HUES6 (cell line): ENCODE data around the gene ADAP1.
A peak's percentile ranks its signal among the peaks of the same experiment; 100 is the strongest.

Source experiments
- H3K27ac ChIP-seq: 2 replicates; pipeline ENCODE4 v1.7.0; 2013; ENCODE audit warnings: low read depth, mild to moderate bottlenecking, low read length, inconsistent platforms
- H3K27me3 ChIP-seq: 2 replicates; pipeline ENCODE4 v1.6.1; 2013; ENCODE audit warnings: low read length; ENCODE audit not compliant: control insufficient read depth, insufficient read depth
- H3K36me3 ChIP-seq: 2 replicates; pipeline ENCODE4 v1.6.1; 2013; ENCODE audit warnings: low read length; ENCODE audit not compliant: control insufficient read depth, insufficient read depth
- H3K4me1 ChIP-seq: 2 replicates; pipeline ENCODE4 v1.6.1; 2013; ENCODE audit warnings: low read length; ENCODE audit not compliant: control insufficient read depth, insufficient read depth
- H3K4me3 ChIP-seq: 2 replicates; pipeline ENCODE4 v1.5.1; 2013; ENCODE audit warnings: low read depth, low read length
- H3K9ac ChIP-seq: one replicate; pipeline ENCODE4 v1.6.1; 2013; ENCODE audit warnings: mild to moderate bottlenecking, low read length
- H3K9me3 ChIP-seq: 2 replicates; pipeline ENCODE4 v1.6.1; 2013; ENCODE audit warnings: low read depth, low read length; ENCODE audit not compliant: control insufficient read depth, insufficient read depth

ADAP1 gene

GRCh38 chr7:938546-939185 is 15.8 kb downstream of the ADAP1 start:
- no peak overlapping the region for H3K4me3 ChIP-seq
- H3K36me3 ChIP-seq: no peaks in the 10 kb centered on the region
- H3K9me3 ChIP-seq: no peaks in the 10 kb centered on the region
- no peak overlapping the region for H3K9ac ChIP-seq
- H3K27ac ChIP-seq: no peak overlapping the region
- peaks cover 4% of the 10 kb centered on the region; the same call in 1 of the 2 replicates for H3K4me1 ChIP-seq
- peaks cover 18% of the 10 kb centered on the region; the same call in 1 of the 2 replicates for H3K27me3 ChIP-seq

GRCh38 chr7:937856-938484 is 16.5 kb downstream of the ADAP1 start:
- Histone ChIP-seq H3K4me3 (no peak overlapping the region), H3K9ac (no peak overlapping the region), H3K36me3 (no peaks in the 10 kb centered on the region), H3K9me3 (no peaks in the 10 kb centered on the region), H3K27ac (no peak overlapping the region), H3K4me1 (peaks cover 4% of the 10 kb centered on the region; the same call in 1 of the 2 replicates), H3K27me3 (peaks cover 16% of the 10 kb centered on the region; the same call in 1 of the 2 replicates)

GRCh38 chr7:936386-937054 is 18.0 kb downstream of the ADAP1 start:
- Histone ChIP-seq H3K4me1 (peaks cover 4% of the 10 kb centered on the region; the same call in 1 of the 2 replicates), H3K27me3 (peaks cover 6% of the 10 kb centered on the region; the same call in 1 of the 2 replicates), H3K36me3 (no peaks in the 10 kb centered on the region), H3K9ac (peak overlapping the region; percentile 4), H3K4me3 (no peak overlapping the region), H3K27ac (no peak overlapping the region), H3K9me3 (no peaks in the 10 kb centered on the region)

GRCh38 chr7:935874-936385 is 18.6 kb downstream of the ADAP1 start:
- no peak overlapping the region for H3K27ac ChIP-seq
- no peaks in the 10 kb centered on the region for H3K36me3 ChIP-seq
- no peak overlapping the region for H3K9ac ChIP-seq
- peaks cover under 1% of the 10 kb centered on the region; the same call in 1 of the 2 replicates for H3K27me3 ChIP-seq
- no peaks in the 10 kb centered on the region for H3K9me3 ChIP-seq
- H3K4me1 ChIP-seq: peaks cover 4% of the 10 kb centered on the region; the same call in 1 of the 2 replicates
- H3K4me3 ChIP-seq: no peak overlapping the region

- Histone ChIP-seq H3K27me3 (no peaks in the 10 kb centered on the region; the same call in 1 of the 2 replicates), H3K4me3 (no peak overlapping the region), H3K9me3 (no peaks in the 10 kb centered on the region), H3K36me3 (no peaks in the 10 kb centered on the region), H3K9ac (no peak overlapping the region), H3K27ac (no peak overlapping the region), H3K4me1 (peaks cover 4% of the 10 kb centered on the region; the same call in 1 of the 2 replicates)
These were observed 19.2 kb downstream of the ADAP1 start for GRCh38 chr7:935164-935873.

GRCh38 chr7:934469-935163 is 19.9 kb downstream of the ADAP1 start:
- Histone ChIP-seq H3K9ac (no peak overlapping the region), H3K4me1 (peaks cover 4% of the 10 kb centered on the region; the same call in 1 of the 2 replicates), H3K4me3 (no peak overlapping the region), H3K9me3 (no peaks in the 10 kb centered on the region), H3K27me3 (no peaks in the 10 kb centered on the region), H3K27ac (no peak overlapping the region), H3K36me3 (no peaks in the 10 kb centered on the region)

GRCh38 chr7:932651-932975 is 21.9 kb downstream of the ADAP1 start:
- Histone ChIP-seq H3K4me1 (peaks cover 4% of the 10 kb centered on the region; the same call in 1 of the 2 replicates), H3K36me3 (no peaks in the 10 kb centered on the region), H3K27ac (no peak overlapping the region), H3K9me3 (no peaks in the 10 kb centered on the region), H3K4me3 (no peak overlapping the region), H3K27me3 (no peaks in the 10 kb centered on the region), H3K9ac (no peak overlapping the region)

- H3K27ac ChIP-seq: no peak overlapping the region
These were observed 22.4 kb downstream of the ADAP1 start for GRCh38 chr7:931871-932650.

GRCh38 chr7:930975-931758 is 23.3 kb downstream of the ADAP1 start:
- Histone ChIP-seq H3K4me1 (peaks cover 4% of the 10 kb centered on the region; the same call in 1 of the 2 replicates), H3K4me3 (no peak overlapping the region), H3K36me3 (no peaks in the 10 kb centered on the region)

More at GRCh38 chr7:931871-932650, 22.4 kb downstream of the ADAP1 start:
- Histone ChIP-seq H3K27me3 (no peaks in the 10 kb centered on the region), H3K4me3 (no peak overlapping the region), H3K9ac (no peak overlapping the region), H3K4me1 (peaks cover 4% of the 10 kb centered on the region; the same call in 1 of the 2 replicates), H3K9me3 (no peaks in the 10 kb centered on the region), H3K36me3 (no peaks in the 10 kb centered on the region)

More at GRCh38 chr7:930975-931758, 23.3 kb downstream of the ADAP1 start:
- H3K9ac ChIP-seq: no peak overlapping the region
- H3K9me3 ChIP-seq: no peaks in the 10 kb centered on the region
- no peaks in the 10 kb centered on the region for H3K27me3 ChIP-seq
- no peak overlapping the region for H3K27ac ChIP-seq
